OCI-M2 (cell line): ENCODE measurements around the gene VPS18.

Experiments
- DNase-seq: peaks from one replicate; lab custom pipeline; 2025; ENCODE audit not compliant: unreplicated experiment; lab: John Stamatoyannopoulos, UW

Gene VPS18

GRCh38 chr15:40934457-40934856 is 40.2 kb downstream of the VPS18 start:
- no peak for DNase-seq

GRCh38 chr15:40936234-40936708 is 42.0 kb downstream of the VPS18 start:
- no peak for DNase-seq

GRCh38 chr15:40936709-40937666 is 42.7 kb downstream of the VPS18 start:
- no peak for DNase-seq

- no peak for DNase-seq
Observed at GRCh38 chr15:40937762-40938535, 43.7 kb downstream of the VPS18 start.

GRCh38 chr15:40938536-40938870 is 44.3 kb downstream of the VPS18 start:
- DNase-seq, result no peak

- no peak for DNase-seq
Observed at GRCh38 chr15:40940296-40940801, 46.1 kb downstream of the VPS18 start.

- no peak for DNase-seq
Observed at GRCh38 chr15:40941068-40941527, 46.8 kb downstream of the VPS18 start.

GRCh38 chr15:40941528-40942336 is 47.5 kb downstream of the VPS18 start:
- DNase-seq, result no peak

GRCh38 chr15:40942337-40942854 is 48.1 kb downstream of the VPS18 start:
- DNase-seq, result no peak

- DNase-seq, result no peak
Observed at GRCh38 chr15:40942878-40943277, 48.6 kb downstream of the VPS18 start.

- DNase-seq, result no peak
Observed at GRCh38 chr15:40943764-40944365, 49.6 kb downstream of the VPS18 start.

GRCh38 chr15:40944510-40945296 is 50.5 kb downstream of the VPS18 start:
- no peak for DNase-seq

GRCh38 chr15:40948706-40949473 is 54.6 kb downstream of the VPS18 start:
- no peak for DNase-seq

GRCh38 chr15:40949756-40950207 is 55.5 kb downstream of the VPS18 start:
- DNase-seq, result no peak

GRCh38 chr15:40951764-40952163 is 57.5 kb downstream of the VPS18 start:
- no peak for DNase-seq

- no peak for DNase-seq
Observed at GRCh38 chr15:40952301-40952900, 58.2 kb downstream of the VPS18 start.

- DNase-seq, result peak; percentile 31
Observed at GRCh38 chr15:40952901-40953712, 58.9 kb downstream of the VPS18 start, which contains the start of gene CHAC1. Gene CHAC1 (plus strand): TSS chr15:40953471. CDS start chr15:40953584, 113 bp downstream.
